PFSK-1 (cell line): ENCODE results near the gene GRM1.

Source experiments
- FOXP2 ChIP-seq: optimal IDR thresholded peaks from 2 replicates; pipeline ENCODE3; 2011; ENCODE audit warnings: borderline replicate concordance, control low read depth, inconsistent platforms; ENCODE audit not compliant: insufficient read depth; ENCODE audit errors: extremely low read length, extremely low read depth
- POLR2AphosphoS5 ChIP-seq: IDR thresholded peaks from 2 replicates; pipeline ENCODE4 v1.6.1; 2012; ENCODE audit warnings: low read depth, mild to moderate bottlenecking, control low read depth, low read length, moderate library complexity
- REST ChIP-seq, 2 experiments: IDR thresholded peaks; 2 replicates each; pipeline versions ENCODE4 v1.6.1 to v1.8.0; 2011 to 2012; ENCODE audit warnings: low read depth in 2 of 2, low read length in 2 of 2, control low read depth in 1 of 2, inconsistent platforms in 1 of 2, mild to moderate bottlenecking in 1 of 2, moderate library complexity in 1 of 2; ENCODE audit not compliant: insufficient read depth in 1 of 2
- SIN3A ChIP-seq: IDR thresholded peaks from 2 replicates; pipeline ENCODE4 v1.6.1; 2012; ENCODE audit warnings: mild to moderate bottlenecking, low read length, moderate library complexity, borderline replicate concordance; ENCODE audit not compliant: insufficient read depth
- TAF1 ChIP-seq: IDR thresholded peaks from 2 replicates; pipeline ENCODE4 v1.6.1; 2012; ENCODE audit warnings: low read length, control low read depth, borderline replicate concordance; ENCODE audit not compliant: insufficient read depth

GRM1 gene

GRCh38 chr6:146169872-146170271 lies 141.0 kb downstream of the GRM1 start:
- TF ChIP-seq POLR2AphosphoS5 (no peak), REST (IDR thresholded peaks at IDR 0.05; ENCODE audit: insufficient read depth in 1 of 2, low read depth in 2 of 2, low read length in 2 of 2) (no peak), SIN3A (no peak), FOXP2 (no peak), TAF1 (no peak)

GRCh38 chr6:146177785-146178184 lies 148.9 kb downstream of the GRM1 start:
- TF ChIP-seq TAF1 (no peak), FOXP2 (no peak), POLR2AphosphoS5 (no peak), REST (IDR thresholded peaks at IDR 0.05; ENCODE audit: insufficient read depth in 1 of 2, low read depth in 2 of 2, low read length in 2 of 2) (no peak), SIN3A (no peak)

GRCh38 chr6:146183831-146184230 lies 155.0 kb downstream of the GRM1 start:
- TF ChIP-seq SIN3A (no peak), TAF1 (no peak), FOXP2 (no peak), POLR2AphosphoS5 (no peak)

- TF ChIP-seq FOXP2 = no peak
- no peak for TF ChIP-seq REST (IDR thresholded peaks at IDR 0.05; ENCODE audit: insufficient read depth in 1 of 2, low read depth in 2 of 2, low read length in 2 of 2)
- TF ChIP-seq POLR2AphosphoS5 = no peak
- TF ChIP-seq SIN3A = no peak
- TF ChIP-seq TAF1 = no peak
Observed at GRCh38 chr6:146184701-146185100, 155.8 kb downstream of the GRM1 start.

GRCh38 chr6:146189131-146189530 lies 160.3 kb downstream of the GRM1 start:
- TF ChIP-seq REST (IDR thresholded peaks at IDR 0.05; ENCODE audit: insufficient read depth in 1 of 2, low read depth in 2 of 2, low read length in 2 of 2) (no peak), TAF1 (no peak), POLR2AphosphoS5 (no peak), FOXP2 (no peak), SIN3A (no peak)
